ENCODE measurements around the gene B3GNT5.

- TF ChIP-seq, protein P1, sequence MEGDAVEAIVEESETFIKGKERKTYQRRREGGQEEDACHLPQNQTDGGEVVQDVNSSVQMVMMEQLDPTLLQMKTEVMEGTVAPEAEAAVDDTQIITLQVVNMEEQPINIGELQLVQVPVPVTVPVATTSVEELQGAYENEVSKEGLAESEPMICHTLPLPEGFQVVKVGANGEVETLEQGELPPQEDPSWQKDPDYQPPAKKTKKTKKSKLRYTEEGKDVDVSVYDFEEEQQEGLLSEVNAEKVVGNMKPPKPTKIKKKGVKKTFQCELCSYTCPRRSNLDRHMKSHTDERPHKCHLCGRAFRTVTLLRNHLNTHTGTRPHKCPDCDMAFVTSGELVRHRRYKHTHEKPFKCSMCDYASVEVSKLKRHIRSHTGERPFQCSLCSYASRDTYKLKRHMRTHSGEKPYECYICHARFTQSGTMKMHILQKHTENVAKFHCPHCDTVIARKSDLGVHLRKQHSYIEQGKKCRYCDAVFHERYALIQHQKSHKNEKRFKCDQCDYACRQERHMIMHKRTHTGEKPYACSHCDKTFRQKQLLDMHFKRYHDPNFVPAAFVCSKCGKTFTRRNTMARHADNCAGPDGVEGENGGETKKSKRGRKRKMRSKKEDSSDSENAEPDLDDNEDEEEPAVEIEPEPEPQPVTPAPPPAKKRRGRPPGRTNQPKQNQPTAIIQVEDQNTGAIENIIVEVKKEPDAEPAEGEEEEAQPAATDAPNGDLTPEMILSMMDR (IDR thresholded peaks at IDR 0.05; ENCODE audit: poor library complexity), result no peak
- TF ChIP-seq EZH2 (IDR thresholded peaks at IDR 0.05; ENCODE audit: borderline replicate concordance) (no peak), EZH2phosphoT487 (IDR thresholded peaks at IDR 0.05; ENCODE audit: low read depth, severe bottlenecking, unreplicated experiment) (no peak)
Observed at GRCh38 chr3:183208800-183209199, 44.3 kb upstream of the B3GNT5 start.

Measured in hepatocyte (in vitro differentiated cells).